Lower lobe of right lung (tissue), 2 donors: ENCODE data around the gene GLUD1. TPM values are rescaled to one million over a fixed set of nuclear protein-coding genes. Genes with fewer than 3 reads are reported as not detected.

Experiments used
- ATAC-seq, 2 donors: fragments of 200-7000 bp; cut with Tn5 transposase; one replicate each; pipeline ENCODE4 v1.9.1; 2020 to 2022; ENCODE audit warnings: mild to moderate bottlenecking in 2 of 2, moderate library complexity in 2 of 2
- DNase-seq: peaks from one replicate; pipeline ENCODE4 v3.0.0-alpha.2; 2020
- H3K27ac ChIP-seq: fragments of 200-600 bp; one replicate; pipeline ENCODE4 v1.8.0; 2022
- H3K27me3 ChIP-seq: fragments of 200-600 bp; one replicate; pipeline ENCODE4 v1.8.0; 2022; ENCODE audit warnings: low read depth
- H3K36me3 ChIP-seq: fragments of 200-600 bp; one replicate; pipeline ENCODE4 v1.8.0; 2022; ENCODE audit warnings: mild to moderate bottlenecking
- H3K4me1 ChIP-seq: fragments of 200-600 bp; one replicate; pipeline ENCODE4 v1.8.0; 2022
- H3K4me3 ChIP-seq: fragments of 200-600 bp; one replicate; pipeline ENCODE4 v1.8.0; 2022; ENCODE audit warnings: mild to moderate bottlenecking
- H3K9me3 ChIP-seq: fragments of 200-600 bp; one replicate; pipeline ENCODE4 v1.8.0; 2022
- intact Hi-C: fragments of 100-400 bp; cut with DNase I; formaldehyde crosslinking; loops from one replicate; pipeline ENCODE4 v1.11.0; 2022
- total RNA-seq: library from RNA; stranded (reverse); fragmentation: NEBNext Ultra II Directional; extraction: Animal tissue kit (Norgen Biotek cat#: 25700); gene quantifications from one replicate; pipeline ENCODE4 v1.2.1, GENCODE V29; 2021
- TF ChIP-seq, protein P1 (sequence below): fragments of 200-600 bp; IDR thresholded peaks from one replicate; pipeline ENCODE4 v1.8.0; 2022; ENCODE audit warnings: antibody characterized with exemption, mild to moderate bottlenecking
- donor health status: DM: no; HTN: yes; CAD: no; lungs with severe emphysema.

Gene GLUD1
- total RNA-seq, 1 donor from 2014 or later = 125 TPM

DNA sequence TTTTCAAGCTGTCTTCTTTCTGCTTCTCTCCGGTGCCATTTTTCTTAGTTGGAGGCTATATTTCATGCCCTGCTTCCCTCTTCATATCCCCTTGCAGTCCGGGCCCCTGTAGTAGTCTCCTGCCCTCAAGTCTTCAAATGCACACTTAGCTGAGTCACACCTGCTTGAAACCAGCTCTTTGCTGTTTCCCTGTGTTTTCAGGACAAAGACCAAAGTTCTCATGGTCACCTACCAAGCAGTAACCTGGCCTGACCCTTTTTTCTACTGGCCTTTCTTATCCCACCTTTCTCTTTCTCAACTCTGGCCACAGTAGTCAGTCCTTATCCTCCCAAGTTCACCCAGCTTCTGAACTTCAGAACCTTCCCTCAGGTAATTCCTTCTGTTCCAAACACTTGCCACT, 28.5 kb downstream of the GLUD1 start:
- DNase-seq (no peak), ATAC-seq (no peak)
- intact Hi-C loops = no loop called here
- peaks cover 100% of the 10 kb centered on the region for H3K36me3 ChIP-seq
- no peaks in the 10 kb centered on the region for H3K4me1 ChIP-seq
- H3K4me3 ChIP-seq = no peak overlapping the region
- no peaks in the 10 kb centered on the region for H3K9me3 ChIP-seq
- H3K27me3 ChIP-seq = no peaks in the 10 kb centered on the region
- TF ChIP-seq, protein P1, sequence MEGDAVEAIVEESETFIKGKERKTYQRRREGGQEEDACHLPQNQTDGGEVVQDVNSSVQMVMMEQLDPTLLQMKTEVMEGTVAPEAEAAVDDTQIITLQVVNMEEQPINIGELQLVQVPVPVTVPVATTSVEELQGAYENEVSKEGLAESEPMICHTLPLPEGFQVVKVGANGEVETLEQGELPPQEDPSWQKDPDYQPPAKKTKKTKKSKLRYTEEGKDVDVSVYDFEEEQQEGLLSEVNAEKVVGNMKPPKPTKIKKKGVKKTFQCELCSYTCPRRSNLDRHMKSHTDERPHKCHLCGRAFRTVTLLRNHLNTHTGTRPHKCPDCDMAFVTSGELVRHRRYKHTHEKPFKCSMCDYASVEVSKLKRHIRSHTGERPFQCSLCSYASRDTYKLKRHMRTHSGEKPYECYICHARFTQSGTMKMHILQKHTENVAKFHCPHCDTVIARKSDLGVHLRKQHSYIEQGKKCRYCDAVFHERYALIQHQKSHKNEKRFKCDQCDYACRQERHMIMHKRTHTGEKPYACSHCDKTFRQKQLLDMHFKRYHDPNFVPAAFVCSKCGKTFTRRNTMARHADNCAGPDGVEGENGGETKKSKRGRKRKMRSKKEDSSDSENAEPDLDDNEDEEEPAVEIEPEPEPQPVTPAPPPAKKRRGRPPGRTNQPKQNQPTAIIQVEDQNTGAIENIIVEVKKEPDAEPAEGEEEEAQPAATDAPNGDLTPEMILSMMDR = no peak
- H3K27ac ChIP-seq = no peak overlapping the region

DNA sequence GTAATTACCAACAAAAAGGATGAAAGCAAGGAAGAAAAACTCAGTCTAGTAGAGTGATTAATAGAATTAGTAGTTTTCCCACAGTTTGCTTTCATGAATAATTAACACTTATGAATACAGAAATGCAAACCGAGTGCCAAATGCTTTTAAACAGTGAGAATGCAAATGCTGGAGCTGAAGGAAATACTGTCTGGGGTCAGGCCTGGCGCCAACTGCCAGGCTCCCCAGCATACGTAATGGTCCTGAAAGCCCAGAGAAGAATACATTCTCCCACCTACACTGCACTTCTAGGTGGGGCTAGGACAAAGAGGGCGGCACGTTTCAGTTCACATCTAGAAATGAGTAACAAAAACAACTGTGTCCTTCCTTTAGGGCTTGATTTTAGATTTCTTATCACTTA, 30.0 kb downstream of the GLUD1 start:
- intact Hi-C loops = no loop called here
- DNase-seq (no peak), ATAC-seq (no peak)
- peaks cover 100% of the 10 kb centered on the region for H3K36me3 ChIP-seq
- TF ChIP-seq, protein P1 = no peak
- no peaks in the 10 kb centered on the region for H3K9me3 ChIP-seq
- no peaks in the 10 kb centered on the region for H3K27me3 ChIP-seq
- H3K4me1 ChIP-seq = no peaks in the 10 kb centered on the region
- H3K27ac ChIP-seq = no peak overlapping the region
- no peak overlapping the region for H3K4me3 ChIP-seq

DNA sequence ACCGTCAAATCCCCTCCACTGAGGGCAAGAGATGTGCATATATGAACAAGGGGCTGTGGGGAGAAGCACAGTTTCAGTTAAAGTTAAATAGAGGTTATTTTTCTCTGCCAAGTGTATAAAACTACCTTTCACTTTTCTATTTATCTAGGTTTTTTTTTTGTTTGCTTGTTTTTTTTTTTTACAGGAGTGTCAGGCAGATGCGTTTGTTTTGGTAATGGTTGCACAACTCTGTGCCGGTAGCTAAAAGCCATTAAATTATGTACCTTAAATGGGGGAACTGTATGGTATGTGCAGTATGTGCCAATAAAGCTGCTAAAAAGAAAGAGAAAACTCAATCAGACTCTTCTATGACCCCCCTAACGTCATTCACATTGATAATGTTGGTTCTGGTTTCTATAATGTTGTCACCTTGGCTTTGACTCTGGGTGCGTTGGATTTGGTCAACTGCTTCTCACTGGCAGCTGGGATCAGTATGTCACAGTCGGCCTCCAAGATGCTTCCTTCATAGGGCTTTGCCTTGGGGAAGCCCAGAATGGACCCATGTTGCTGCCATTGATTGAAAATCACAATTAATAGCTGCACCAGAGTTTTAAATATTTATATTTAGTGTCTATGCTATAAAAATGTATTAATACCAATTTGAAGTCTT, 34.2 kb downstream of the GLUD1 start:
- no peaks in the 10 kb centered on the region for H3K9me3 ChIP-seq
- peaks cover 100% of the 10 kb centered on the region for H3K36me3 ChIP-seq
- intact Hi-C loops = no loop called here
- no peak overlapping the region for H3K4me3 ChIP-seq
- peaks cover 2% of the 10 kb centered on the region for H3K4me1 ChIP-seq
- TF ChIP-seq, protein P1 = no peak
- DNase-seq (no peak), ATAC-seq (no peak)
- H3K27me3 ChIP-seq = no peaks in the 10 kb centered on the region
- no peak overlapping the region for H3K27ac ChIP-seq

DNA sequence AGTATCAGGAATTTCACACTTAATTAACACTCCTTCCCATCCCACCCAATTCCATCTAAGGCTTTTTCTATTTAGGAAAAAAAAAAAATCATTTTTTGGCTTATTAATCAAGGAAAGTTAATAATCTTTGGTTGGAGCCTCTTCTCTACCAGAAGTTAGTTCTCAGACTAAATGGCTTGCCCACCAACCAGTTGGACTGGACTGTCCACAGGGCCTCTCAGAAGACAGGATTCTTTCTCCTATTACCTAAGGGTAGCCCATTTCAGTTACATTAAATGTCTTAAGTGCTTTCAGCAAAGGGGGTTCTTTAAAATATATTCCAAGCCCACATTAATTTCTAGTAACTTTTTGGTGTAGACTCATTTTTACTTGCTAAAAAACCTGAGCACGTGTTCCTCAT, 35.2 kb downstream of the GLUD1 start:
- Histone ChIP-seq H3K4me1 (peaks cover 10% of the 10 kb centered on the region), H3K27me3 (no peaks in the 10 kb centered on the region), H3K36me3 (peaks cover 100% of the 10 kb centered on the region), H3K27ac (no peak overlapping the region), H3K9me3 (no peaks in the 10 kb centered on the region), H3K4me3 (no peak overlapping the region)
- DNase-seq (no peak), ATAC-seq (no peak)
- TF ChIP-seq, protein P1 = no peak
- intact Hi-C loops = no loop called here

DNA sequence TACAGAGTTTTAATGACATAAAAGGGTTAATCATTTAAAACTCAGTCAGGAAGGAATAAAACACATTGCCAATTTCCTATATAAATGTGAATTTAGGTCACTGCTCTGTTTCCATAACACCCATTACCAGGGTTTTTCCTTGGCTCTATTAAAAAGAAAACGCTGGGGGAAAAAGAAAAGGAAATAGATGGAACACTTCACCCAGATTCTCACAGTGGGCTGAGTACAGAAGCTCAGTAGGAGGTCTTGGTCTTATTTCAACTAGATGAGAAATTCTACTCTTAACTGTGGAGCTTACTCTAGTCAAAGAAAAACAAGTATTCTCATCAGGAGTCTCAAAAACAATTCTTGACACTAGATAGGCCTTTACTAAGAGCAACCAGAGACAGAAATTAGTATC, 36.5 kb downstream of the GLUD1 start:
- DNase-seq (no peak), ATAC-seq (no peak)
- TF ChIP-seq, protein P1 = no peak
- Histone ChIP-seq H3K4me1 (peaks cover 10% of the 10 kb centered on the region), H3K9me3 (no peaks in the 10 kb centered on the region), H3K27me3 (no peaks in the 10 kb centered on the region), H3K27ac (no peak overlapping the region), H3K4me3 (no peak overlapping the region), H3K36me3 (peaks cover 100% of the 10 kb centered on the region)
- intact Hi-C loops = no loop called here
